VCaP (cell line): ENCODE results near the gene PSME3.

Source experiments
- H3K27ac ChIP-seq: fragments of 450-650 bp; 2 replicates; pipeline ENCODE4 v1.5.1; 2017
- TF ChIP-seq, protein P1 (sequence below): fragments of 450-650 bp; conservative IDR thresholded peaks from 2 replicates; pipeline ENCODE4 v1.5.1; 2017; ENCODE audit warnings: mild to moderate bottlenecking, moderate library complexity

The PSME3 gene, protein sequence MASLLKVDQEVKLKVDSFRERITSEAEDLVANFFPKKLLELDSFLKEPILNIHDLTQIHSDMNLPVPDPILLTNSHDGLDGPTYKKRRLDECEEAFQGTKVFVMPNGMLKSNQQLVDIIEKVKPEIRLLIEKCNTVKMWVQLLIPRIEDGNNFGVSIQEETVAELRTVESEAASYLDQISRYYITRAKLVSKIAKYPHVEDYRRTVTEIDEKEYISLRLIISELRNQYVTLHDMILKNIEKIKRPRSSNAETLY

DNA sequence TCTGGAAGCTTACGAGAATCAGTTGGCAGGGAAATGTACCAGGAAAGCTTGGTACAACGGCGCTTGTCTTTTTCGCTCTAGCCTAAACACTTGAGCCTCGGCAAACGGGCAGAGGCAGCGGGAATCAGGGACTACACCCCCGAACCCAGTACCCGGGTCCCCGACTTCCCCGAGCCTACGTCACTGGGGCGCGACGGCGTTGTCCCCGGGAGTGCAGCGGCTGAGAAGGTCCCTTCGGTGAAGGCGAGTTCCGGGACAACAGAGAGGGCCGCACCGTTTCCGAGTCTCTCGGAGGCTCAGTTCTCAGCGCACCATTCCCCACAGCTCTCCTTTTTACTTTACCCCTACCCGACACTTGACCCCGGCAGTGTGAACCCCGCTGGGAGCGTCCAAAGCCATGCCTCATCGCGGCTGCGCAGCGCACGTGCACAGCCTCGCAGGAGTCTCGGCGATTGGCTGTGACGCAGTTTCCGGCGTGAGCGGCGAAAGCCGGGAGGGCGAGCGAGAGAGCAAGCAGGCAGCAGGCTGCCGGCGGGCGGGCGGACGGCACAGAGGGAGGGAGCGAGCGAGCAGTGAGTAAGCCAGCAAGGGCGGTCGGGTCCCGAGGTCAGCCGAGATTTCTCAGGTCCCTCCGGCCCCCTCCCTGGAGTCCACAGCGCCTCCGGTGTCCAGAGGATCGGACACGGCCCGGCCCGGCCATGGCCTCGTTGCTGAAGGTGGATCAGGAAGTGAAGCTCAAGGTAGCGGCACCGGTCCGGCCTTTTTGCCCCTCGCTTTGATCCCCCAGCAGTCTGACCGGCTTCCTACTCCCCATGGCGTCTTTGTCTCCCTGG lies at the start of gene PSME3:
Gene PSME3 (plus strand): TSS at position 464 of the 833 bp plus-strand sequence. CDS start 235 bp downstream, at position 699.
- TF ChIP-seq, protein P1, sequence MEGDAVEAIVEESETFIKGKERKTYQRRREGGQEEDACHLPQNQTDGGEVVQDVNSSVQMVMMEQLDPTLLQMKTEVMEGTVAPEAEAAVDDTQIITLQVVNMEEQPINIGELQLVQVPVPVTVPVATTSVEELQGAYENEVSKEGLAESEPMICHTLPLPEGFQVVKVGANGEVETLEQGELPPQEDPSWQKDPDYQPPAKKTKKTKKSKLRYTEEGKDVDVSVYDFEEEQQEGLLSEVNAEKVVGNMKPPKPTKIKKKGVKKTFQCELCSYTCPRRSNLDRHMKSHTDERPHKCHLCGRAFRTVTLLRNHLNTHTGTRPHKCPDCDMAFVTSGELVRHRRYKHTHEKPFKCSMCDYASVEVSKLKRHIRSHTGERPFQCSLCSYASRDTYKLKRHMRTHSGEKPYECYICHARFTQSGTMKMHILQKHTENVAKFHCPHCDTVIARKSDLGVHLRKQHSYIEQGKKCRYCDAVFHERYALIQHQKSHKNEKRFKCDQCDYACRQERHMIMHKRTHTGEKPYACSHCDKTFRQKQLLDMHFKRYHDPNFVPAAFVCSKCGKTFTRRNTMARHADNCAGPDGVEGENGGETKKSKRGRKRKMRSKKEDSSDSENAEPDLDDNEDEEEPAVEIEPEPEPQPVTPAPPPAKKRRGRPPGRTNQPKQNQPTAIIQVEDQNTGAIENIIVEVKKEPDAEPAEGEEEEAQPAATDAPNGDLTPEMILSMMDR, result no peak
- peak within 1 kb of the TSS; percentile 88 for H3K27ac ChIP-seq

DNA sequence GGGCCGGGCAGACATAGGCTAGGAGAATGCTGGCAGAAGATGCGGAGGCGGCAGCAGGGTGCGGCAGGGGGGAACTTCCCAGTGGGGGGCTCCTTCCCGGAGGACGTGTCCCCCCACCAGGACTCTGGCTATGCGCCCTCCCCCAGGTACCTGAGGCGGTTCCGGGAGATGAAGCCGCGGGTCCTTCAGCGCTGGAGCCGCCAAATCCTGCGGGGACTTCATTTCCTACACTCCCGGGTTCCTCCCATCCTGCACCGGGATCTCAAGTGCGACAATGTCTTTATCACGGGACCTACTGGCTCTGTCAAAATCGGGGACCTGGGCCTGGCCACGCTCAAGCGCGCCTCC lies 49.4 kb upstream of the PSME3 start:
- TF ChIP-seq, protein P1, result no peak
- no peak overlapping the region for H3K27ac ChIP-seq

DNA sequence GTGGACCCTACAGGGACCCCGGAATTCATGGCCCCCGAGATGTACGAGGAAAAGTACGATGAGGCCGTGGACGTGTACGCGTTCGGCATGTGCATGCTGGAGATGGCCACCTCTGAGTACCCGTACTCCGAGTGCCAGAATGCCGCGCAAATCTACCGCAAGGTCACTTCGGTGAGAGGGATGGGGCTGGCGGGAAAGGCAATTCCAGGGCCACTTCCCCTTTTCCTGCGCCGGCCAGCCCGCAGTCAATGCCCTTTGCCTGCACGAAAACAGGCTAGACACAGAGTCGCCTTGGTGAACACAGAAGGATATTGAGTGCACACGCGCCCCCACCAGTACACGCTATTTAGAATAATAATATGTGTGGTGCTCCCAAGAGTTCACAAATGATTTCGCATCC lies 48.8 kb upstream of the PSME3 start:
- H3K27ac ChIP-seq, result no peak overlapping the region
- TF ChIP-seq, protein P1, result no peak

DNA sequence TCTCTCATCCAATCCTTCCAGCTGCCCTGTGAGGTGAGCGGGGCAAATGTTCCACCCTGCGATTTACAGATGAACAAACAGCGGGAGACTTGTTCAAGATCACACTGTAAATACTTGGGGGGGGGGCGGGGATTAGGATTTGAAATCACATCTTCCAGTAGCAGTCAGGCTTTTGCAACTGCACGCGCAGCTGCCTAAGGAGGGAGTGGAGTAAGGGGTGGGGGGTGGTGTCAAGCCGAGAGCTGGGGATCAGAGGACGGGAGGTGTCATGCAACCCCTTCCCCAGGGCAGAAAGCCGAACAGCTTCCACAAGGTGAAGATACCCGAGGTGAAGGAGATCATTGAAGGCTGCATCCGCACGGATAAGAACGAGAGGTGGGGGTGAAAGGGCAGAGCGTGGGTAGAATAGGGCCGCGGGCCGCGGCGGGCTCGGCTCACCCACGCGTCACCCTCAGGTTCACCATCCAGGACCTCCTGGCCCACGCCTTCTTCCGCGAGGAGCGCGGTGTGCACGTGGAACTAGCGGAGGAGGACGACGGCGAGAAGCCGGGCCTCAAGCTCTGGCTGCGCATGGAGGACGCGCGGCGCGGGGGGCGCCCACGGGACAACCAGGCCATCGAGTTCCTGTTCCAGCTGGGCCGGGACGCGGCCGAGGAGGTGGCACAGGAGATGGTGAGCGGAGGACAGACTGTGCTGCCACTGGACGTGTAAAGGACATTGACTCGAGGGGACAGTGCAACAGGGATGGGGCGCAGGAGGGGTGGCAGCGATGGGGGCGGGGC lies 48.2 kb upstream of the PSME3 start:
- TF ChIP-seq, protein P1, result no peak
- H3K27ac ChIP-seq, result no peak overlapping the region

DNA sequence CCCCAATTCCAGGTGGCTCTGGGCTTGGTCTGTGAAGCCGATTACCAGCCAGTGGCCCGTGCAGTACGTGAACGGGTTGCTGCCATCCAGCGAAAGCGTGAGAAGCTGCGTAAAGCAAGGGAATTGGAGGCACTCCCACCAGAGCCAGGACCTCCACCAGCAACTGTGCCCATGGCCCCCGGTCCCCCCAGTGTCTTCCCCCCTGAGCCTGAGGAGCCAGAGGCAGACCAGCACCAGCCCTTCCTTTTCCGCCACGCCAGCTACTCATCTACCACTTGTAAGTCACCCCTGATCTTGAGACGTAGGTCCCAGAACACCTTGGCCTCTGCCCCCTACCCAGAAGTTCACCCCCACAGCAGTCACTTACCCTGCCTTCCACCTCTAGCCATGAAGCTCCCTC lies 45.9 kb upstream of the PSME3 start:
- TF ChIP-seq, protein P1, result no peak
- no peak overlapping the region for H3K27ac ChIP-seq

DNA sequence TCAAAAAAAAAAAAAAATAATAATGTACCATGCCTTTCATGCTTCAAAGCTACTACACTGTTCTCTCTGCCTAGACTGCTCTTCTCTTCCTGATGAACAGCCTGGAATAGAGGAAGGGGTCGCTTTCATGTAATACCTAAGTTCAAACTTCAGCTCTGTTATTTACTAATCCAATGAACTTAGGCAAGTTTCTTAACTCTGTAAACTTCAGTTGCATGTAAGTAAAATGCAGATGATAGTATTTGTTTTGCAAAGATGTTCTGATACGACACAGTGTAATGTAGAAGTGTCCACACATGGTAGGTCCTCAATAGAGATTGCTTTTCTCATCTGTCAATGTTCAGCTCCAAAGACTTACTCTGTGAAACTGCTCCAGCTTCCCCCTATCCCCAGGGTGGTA lies 41.2 kb upstream of the PSME3 start:
- no peak overlapping the region for H3K27ac ChIP-seq
- TF ChIP-seq, protein P1, result no peak

DNA sequence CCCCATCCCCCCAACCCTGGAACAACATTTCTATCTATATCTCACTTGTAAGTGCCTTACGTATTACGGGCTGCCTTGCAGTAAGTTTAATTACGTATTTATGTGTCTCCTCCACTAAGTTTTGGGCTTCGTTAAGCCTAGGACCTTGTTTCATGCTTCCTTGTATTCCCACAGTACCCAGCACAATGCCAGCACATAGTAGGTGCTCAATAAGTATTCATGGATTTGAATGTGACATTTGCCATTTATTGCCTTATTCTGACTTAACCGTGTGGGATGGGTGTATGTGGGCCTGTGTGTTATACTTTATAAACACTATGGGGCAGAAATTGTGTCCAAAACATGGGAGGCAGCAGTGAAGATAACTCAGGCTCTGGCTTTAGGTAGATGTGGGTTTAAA lies 40.7 kb upstream of the PSME3 start:
- TF ChIP-seq, protein P1, result no peak
- H3K27ac ChIP-seq, result no peak overlapping the region
